Left ventricle myocardium superior (tissue), 1 donor: ENCODE measurements around the gene SNX33. TPM values are rescaled to one million over a fixed set of nuclear protein-coding genes. Genes with fewer than 3 reads are reported as not detected.
"Not testable (repeated sequence)": the region's sequence is repeated elsewhere in the genome, so short reads cannot be mapped to it uniquely, and the experiment has no call there.

Experiments
- ATAC-seq: fragments of 200-7000 bp; cut with Tn5 transposase; one replicate; pipeline ENCODE4 v1.9.1; 2020; ENCODE audit warnings: mild to moderate bottlenecking, moderate library complexity
- DNase-seq: peaks from one replicate; pipeline ENCODE4 v3.0.0-alpha.2; 2020
- intact Hi-C: fragments of 100-400 bp; cut with micrococcal nuclease; formaldehyde crosslinking; loops from one replicate; pipeline ENCODE4 v1.11.0; 2022
- long read RNA-seq: library from polyadenylated mRNA; unstranded; transcript quantifications from one replicate; pipeline ENCODE4 v2.0.0, GENCODE V29; 2021
- total RNA-seq: library from RNA; stranded (reverse); fragmentation: NEBNext Ultra II Directional; extraction: Animal tissue kit (Norgen Biotek cat#: 25700); gene quantifications from one replicate; pipeline ENCODE4 v1.2.1, GENCODE V29; 2021
- donor health status: DM: no; HTN: yes; CAD: no; lungs with severe emphysema.

The SNX33 gene, protein sequence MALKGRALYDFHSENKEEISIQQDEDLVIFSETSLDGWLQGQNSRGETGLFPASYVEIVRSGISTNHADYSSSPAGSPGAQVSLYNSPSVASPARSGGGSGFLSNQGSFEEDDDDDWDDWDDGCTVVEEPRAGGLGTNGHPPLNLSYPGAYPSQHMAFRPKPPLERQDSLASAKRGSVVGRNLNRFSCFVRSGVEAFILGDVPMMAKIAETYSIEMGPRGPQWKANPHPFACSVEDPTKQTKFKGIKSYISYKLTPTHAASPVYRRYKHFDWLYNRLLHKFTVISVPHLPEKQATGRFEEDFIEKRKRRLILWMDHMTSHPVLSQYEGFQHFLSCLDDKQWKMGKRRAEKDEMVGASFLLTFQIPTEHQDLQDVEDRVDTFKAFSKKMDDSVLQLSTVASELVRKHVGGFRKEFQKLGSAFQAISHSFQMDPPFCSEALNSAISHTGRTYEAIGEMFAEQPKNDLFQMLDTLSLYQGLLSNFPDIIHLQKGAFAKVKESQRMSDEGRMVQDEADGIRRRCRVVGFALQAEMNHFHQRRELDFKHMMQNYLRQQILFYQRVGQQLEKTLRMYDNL
- 12.0 TPM for total RNA-seq
- long read RNA-seq, full-length matches to known transcripts = 7 of 14 reads
- long read RNA-seq, partial matches to known transcripts = 0 of 14 reads
- long read RNA-seq, other reads (novel, unspliced or antisense) = 7 of 14 reads

DNA sequence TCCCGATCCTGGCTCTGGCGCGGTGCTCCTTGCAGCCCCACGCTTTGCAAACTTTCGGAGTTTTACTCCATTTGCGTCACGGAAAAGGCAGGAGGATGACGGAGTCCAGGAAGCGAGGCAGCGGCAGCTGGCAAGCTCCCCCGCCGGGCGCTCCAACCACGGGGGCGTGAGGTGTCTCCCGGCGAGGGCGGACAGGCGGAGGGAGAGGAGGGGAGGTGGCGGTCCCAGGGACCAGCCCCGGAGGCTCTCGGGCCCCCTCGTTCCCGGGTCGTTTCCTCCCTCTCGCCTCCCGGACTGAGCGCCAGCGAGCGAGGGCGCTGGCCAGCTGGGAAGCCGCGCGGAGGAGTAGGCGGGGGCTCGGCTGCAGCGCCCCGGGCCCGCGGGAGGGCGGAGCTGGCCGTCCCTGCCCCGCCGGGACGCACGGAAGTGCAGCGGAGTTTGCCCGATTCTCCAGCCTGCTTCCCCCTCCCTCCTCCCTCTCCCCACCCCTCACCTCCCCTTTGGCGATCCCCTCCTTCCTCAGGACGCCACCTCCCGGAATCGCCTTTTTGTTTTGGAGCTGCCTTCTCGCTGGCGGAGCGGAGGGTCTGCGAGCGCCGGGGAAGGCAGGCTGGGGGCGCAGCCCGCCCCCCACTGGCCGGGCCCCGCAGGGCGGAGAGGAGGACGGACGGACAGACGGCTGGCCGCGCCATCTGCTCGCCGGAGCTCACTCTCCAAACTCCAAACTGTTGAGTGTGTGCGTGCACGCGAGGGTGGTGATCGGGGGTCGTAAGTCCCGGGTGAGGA is at the start of gene SNX33:
SNX33 (plus strand) TSS at position 543 of the 786 bp plus-strand sequence. CDS start 1,191 bp downstream, outside the sequence.
- intact Hi-C loops = no loop called here
- DNase-seq = peak; percentile 90
- peak; percentile 89 for ATAC-seq

- intact Hi-C loops = no loop called here
- ATAC-seq = no peak
- no peak for DNase-seq
Measured at GRCh38 chr15:75598361-75598760, 49.4 kb upstream of the SNX33 start.

- no peak for ATAC-seq
- intact Hi-C loops = no loop called here
- DNase-seq = no peak
Measured at GRCh38 chr15:75599401-75599800, 48.3 kb upstream of the SNX33 start.

GRCh38 chr15:75606026-75606425 is 41.7 kb upstream of the SNX33 start:
- intact Hi-C loops = no loop called here

GRCh38 chr15:75606711-75607699 is 40.7 kb upstream of the SNX33 start:
- no peak for DNase-seq
- intact Hi-C loops = no loop called here
- no peak for ATAC-seq

More at GRCh38 chr15:75606026-75606425, 41.7 kb upstream of the SNX33 start:
- ATAC-seq (no peak), DNase-seq (no peak)

GRCh38 chr15:75616766-75617165 is 30.9 kb upstream of the SNX33 start:
- ATAC-seq = no peak
- DNase-seq = no peak
- intact Hi-C loops = no loop called here

DNA sequence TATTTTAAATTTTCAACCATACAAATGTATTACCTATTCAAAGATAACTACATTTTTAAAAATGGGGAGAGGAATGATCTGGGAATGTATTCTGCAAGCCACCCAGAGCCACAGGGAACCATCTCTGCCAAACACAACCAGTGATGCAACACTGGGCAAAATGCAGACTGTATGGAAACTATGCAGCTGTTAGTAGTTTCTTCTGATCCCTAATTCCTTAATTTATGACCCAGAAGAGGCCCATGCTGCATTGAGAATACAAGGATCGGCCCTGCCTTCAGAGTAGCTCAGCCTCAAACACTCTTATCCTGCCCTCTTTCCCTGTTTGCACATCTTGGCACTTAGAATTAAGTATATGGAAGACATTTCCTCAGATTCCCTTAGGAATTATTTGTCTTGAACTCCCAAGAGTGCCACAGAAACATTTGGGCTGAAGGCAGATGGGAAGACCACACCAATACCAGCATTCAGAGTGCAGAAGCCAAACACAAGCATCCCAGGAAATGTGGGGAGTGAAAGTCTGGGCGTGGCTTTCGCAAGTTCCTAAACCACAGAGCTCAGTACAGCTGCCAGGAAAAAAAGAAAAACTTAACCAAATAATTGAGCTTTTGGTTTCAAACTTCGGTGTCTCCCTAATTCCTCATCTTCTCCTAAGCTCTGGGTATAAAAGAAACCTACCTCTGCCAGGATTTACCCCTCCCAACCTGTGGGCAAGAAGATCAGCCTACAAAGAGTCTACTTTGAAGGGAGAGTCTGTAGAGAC is 27.5 kb upstream of the SNX33 start:
- no peak for DNase-seq
- peak; percentile 68 for ATAC-seq
- intact Hi-C loops = no loop called here

DNA sequence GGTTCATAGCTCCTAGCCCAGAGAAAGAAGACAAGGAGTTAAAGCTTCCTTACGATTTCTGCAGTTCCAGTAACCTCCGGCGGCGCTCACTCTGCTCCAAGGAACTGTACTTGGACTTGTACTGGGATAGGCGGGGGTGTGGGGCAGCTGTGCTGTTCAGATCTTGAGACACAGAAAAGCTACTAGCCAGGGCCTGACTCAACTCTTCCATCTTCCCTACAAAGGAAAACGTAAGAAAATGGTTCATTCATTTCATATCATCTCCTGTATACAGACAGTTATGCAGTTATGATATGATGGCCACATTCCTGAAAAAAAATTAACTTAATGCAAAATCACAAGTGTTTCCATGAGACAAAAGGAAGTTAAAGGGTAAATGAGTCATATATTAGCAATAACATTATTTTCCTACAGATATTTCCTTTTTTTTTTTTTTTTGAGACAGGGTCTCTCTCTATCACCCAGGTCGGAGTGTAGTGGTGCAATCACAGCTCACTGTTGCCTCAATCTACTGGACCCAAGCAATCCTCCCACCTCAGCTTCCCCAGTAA is 26.8 kb upstream of the SNX33 start:
- intact Hi-C loops = no loop called here
- peak; percentile 70 for ATAC-seq
- peak; percentile 81 for DNase-seq

- intact Hi-C loops = no loop called here
Measured at GRCh38 chr15:75622505-75622904, 25.2 kb upstream of the SNX33 start.

DNA sequence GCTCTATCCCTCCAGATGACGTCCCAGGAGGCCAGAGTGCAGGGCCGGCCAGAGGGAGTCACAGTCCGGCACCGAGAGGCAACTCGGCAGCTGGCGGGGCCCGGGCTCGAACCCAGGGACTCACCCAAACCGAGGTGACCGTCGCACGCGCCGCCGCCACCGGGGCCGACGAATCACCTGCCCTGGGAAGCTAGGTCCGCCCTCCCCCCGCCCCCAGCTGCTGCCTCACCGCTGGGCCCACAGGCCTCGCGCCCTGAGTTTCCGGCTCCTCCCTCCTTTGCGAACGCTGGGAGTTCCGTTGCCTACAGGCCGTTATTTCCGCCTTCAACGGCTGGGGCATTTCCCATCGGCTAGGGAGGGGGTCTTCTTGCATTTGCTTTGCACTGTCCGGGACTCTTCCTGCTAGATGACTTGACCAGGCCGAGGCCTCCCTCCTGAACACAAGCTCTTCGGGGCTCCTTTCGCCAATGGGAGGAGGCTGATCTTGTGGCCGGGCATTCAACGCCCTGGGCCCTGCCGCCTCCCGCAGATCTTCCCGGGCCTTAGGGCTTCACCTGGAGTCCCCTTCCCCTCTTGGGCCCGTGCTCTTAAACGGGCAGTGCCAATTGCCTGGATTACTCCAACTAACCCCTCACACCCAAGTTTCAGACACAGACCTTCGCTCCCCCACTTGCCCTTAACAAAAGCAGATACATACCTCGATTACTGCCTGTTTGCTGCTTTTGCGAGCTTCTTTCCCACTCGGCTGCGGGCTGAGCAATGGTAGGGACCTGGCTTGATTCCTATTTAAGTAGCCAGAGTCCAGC is 22.0 kb upstream of the SNX33 start, which contains the start of gene SNUPN:
SNUPN (minus strand) TSS at position 184 of the 806 bp plus-strand sequence. CDS start 4,674 bp downstream, outside the sequence.
- intact Hi-C loops = no loop called here
- ATAC-seq = peak; percentile 95
- peak; percentile 97 for DNase-seq

More at GRCh38 chr15:75622505-75622904, 25.2 kb upstream of the SNX33 start:
- DNase-seq (no peak), ATAC-seq (no peak)

GRCh38 chr15:75631935-75632334 is 15.8 kb upstream of the SNX33 start:
- no peak for DNase-seq
- ATAC-seq = no peak
- intact Hi-C loops = no loop called here

- intact Hi-C loops, DNase-seq, ATAC-seq: not testable (repeated sequence)
Measured at GRCh38 chr15:75633922-75634321, 13.8 kb upstream of the SNX33 start.

DNA sequence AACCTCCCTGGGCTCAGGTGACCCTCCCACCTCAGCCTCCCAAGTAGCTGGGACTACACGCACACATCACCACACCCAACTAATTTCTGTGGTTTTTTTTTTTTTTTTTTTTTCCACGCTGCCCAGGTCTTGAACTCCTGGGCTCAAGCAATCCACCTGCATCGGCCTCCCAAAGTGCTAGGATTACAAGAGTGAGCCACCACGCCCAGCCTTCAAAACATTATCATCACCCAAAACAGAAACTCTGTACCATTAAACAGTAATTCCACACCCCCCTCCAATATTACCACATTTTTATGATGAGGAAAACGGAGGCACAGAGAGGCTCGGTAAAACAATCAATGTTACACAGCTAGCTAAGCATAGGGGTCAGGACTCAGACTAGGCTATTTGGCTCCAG is 11.7 kb upstream of the SNX33 start:
- DNase-seq (no peak), ATAC-seq (no peak)
- intact Hi-C loops = no loop called here

- ATAC-seq = no peak
- intact Hi-C loops = no loop called here
- DNase-seq = no peak
Measured at GRCh38 chr15:75637245-75638009, 10.3 kb upstream of the SNX33 start.

DNA sequence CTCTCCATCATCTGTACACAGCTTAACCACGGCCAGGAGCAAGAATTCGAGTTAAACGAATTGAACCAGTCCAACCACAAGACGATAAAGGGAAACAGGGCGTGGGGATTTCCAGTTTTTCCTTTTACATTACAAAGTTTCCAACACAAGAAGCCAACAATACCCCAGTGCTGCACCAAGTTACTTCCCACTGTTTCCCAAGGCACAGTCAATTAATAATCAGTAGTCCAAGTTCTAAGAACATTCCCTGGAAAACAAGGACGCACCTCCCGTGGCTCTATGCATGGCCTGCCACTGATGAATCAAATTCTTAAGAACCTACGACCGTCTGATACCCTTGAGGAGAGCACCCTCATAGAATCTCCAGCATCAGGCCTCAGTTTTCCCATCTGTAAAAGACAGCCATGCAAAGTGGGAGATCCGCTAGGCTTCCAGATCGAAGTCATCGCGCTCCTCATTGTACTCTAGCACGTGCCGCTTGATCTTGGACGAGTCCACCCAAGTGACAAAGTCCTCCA is 8.5 kb upstream of the SNX33 start:
- intact Hi-C loops = no loop called here
- ATAC-seq (no peak), DNase-seq (no peak)
